ENCODE data around the gene CDK5RAP3.

Gene CDK5RAP3

GRCh38 chr17:48023400-48024148 is 52.7 kb downstream of the CDK5RAP3 start:
- TF ChIP-seq CTCF (conservative IDR thresholded peaks at IDR 0.05; ENCODE audit: low read depth): peak; percentile 74
- POLR2A ChIA-PET (ENCODE audit: low non-redundant PET): no interaction called here
- CTCF ChIA-PET: interaction anchor here (1.0 kb wide), 1 partner anchor 74 kb away, joined by 6 read pairs; no protein-coding TSS in a partner anchor
- H3K27ac ChIP-seq: peak overlapping the region; percentile 98
- peak; percentile 79 for DNase-seq (ENCODE audit: low spot score)

- peak overlapping the region; percentile 98 for H3K27ac ChIP-seq
- ChIA-PET CTCF (interaction anchor here (0.6 to 1.3 kb wide), 5 partner anchors 22 to 1008 kb away, joined by 3 to 6 read pairs (median 3); no protein-coding TSS in a partner anchor), POLR2A (ENCODE audit: low non-redundant PET) (interaction anchor here (1.0 to 1.3 kb wide), 2 partner anchors 21 to 24 kb away, joined by 3 to 10 read pairs; partner anchors contain the start of gene NFE2L1)
- TF ChIP-seq CTCF (conservative IDR thresholded peaks at IDR 0.05; ENCODE audit: low read depth): 0 out of 2 replicates have a peak, but pooled peaks have one; percentile 2
- DNase-seq (ENCODE audit: low spot score): no peak
Measured at GRCh38 chr17:48024149-48025039, 53.5 kb downstream of the CDK5RAP3 start.

GRCh38 chr17:48025040-48025903 is 54.4 kb downstream of the CDK5RAP3 start:
- H3K27ac ChIP-seq: peak overlapping the region; percentile 98
- peak; percentile 94 for DNase-seq (ENCODE audit: low spot score)
- POLR2A ChIA-PET (ENCODE audit: low non-redundant PET): interaction anchor here (1.0 to 1.4 kb wide), 3 partner anchors 20 to 27 kb away, joined by 3 to 10 read pairs (median 3); partner anchors contain the start of gene NFE2L1
- peak; percentile 93 for TF ChIP-seq CTCF (conservative IDR thresholded peaks at IDR 0.05; ENCODE audit: low read depth)
- CTCF ChIA-PET: interaction anchor here (0.5 to 2.6 kb wide), 14 partner anchors 21 to 1266 kb away, joined by 3 to 20 read pairs (median 4); partner anchors contain the start of gene NFE2L1

DNA sequence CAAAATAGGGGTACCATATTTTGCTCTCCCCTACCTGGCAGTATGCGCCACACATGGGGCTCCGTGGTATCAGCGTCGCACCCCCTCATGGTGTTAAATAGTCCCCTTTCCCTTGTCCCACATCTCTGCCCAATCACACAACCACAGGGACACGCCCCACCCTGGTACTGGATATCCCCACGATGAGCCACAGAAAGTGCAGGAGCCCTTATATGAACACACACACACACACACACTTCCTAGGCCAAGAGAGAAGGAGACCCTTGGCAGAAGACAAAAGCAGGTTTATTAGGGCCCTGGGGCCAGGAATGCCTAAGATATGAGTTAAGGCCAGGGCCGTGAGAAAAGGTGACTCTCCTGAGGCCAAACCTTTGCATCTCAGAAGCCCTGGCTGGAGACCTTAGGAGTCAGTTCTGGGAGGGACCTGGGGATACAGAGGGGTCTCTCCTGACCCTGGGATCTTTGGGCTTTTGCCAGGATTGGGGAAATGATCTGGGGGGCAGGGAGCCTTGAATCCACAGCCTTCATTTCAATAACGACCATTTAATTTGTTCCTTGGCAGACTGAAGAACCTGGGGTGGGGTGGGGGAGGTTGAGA is 55.1 kb downstream of the CDK5RAP3 start:
- ChIA-PET POLR2A (ENCODE audit: low non-redundant PET) (interaction anchor here (1.0 to 1.5 kb wide), 4 partner anchors 20 to 26 kb away, joined by 3 to 10 read pairs (median 5); partner anchors contain the start of gene NFE2L1), CTCF (interaction anchor here (0.5 to 2.6 kb wide), 14 partner anchors 23 to 592 kb away, joined by 3 to 20 read pairs (median 4); partner anchors contain the start of gene NFE2L1)
- no peak for TF ChIP-seq CTCF (conservative IDR thresholded peaks at IDR 0.05; ENCODE audit: low read depth)
- DNase-seq (ENCODE audit: low spot score): no peak
- H3K27ac ChIP-seq: peak overlapping the region; percentile 98

GRCh38 chr17:48026502-48027321 is 55.8 kb downstream of the CDK5RAP3 start:
- TF ChIP-seq CTCF (conservative IDR thresholded peaks at IDR 0.05; ENCODE audit: low read depth): peak; percentile 98
- H3K27ac ChIP-seq: peak overlapping the region; percentile 98
- POLR2A ChIA-PET (ENCODE audit: low non-redundant PET): interaction anchor here (1.4 to 1.5 kb wide), 2 partner anchors 22 to 25 kb away, joined by 3 to 7 read pairs; partner anchors contain the start of gene NFE2L1
- CTCF ChIA-PET: interaction anchor here (0.6 to 2.6 kb wide), 16 partner anchors 10 to 1541 kb away, joined by 3 to 20 read pairs (median 4); partner anchors contain the start of genes NFE2L1 and SNX11
- DNase-seq (ENCODE audit: low spot score): peak; percentile 87
